Activated naive CD8-positive, alpha-beta T cell treated with anti-CD3 and anti-CD28 coated beads, Interleukin-2, amount 50 U/mL, for 24 hours (primary cell): Measurements from ENCODE around the gene MAP2K7.
"Not testable (repeated sequence)": the region's sequence is repeated elsewhere in the genome, so short reads cannot be mapped to it uniquely, and the experiment has no call there.

Source experiments
- ATAC-seq: fragments of 150-1000 bp; cut with Tn5 transposase; one replicate; pipeline ENCODE4 v1.10.0; 2021
- DNase-seq: peaks from one replicate; pipeline ENCODE4 v3.0.0; 2021
- H3K27ac Mint-ChIP-seq: one replicate; pipeline ENCODE4 v1.8.0; 2021; ENCODE audit warnings: mild to moderate bottlenecking, mixed read lengths
- H3K27me3 Mint-ChIP-seq: one replicate; pipeline ENCODE4 v1.8.0; 2021; ENCODE audit warnings: mixed read lengths
- H3K36me3 Mint-ChIP-seq: one replicate; pipeline ENCODE4 v1.8.0; 2021; ENCODE audit warnings: low read depth, mixed read lengths
- H3K4me1 Mint-ChIP-seq: one replicate; pipeline ENCODE4 v1.8.0; 2021; ENCODE audit warnings: mixed read lengths
- H3K4me3 Mint-ChIP-seq: one replicate; pipeline ENCODE4 v1.8.0; 2021; ENCODE audit warnings: mild to moderate bottlenecking, moderate library complexity, mixed read lengths
- H3K9me3 Mint-ChIP-seq: one replicate; pipeline ENCODE4 v1.8.0; 2021; ENCODE audit warnings: mixed read lengths

MAP2K7 gene

DNA sequence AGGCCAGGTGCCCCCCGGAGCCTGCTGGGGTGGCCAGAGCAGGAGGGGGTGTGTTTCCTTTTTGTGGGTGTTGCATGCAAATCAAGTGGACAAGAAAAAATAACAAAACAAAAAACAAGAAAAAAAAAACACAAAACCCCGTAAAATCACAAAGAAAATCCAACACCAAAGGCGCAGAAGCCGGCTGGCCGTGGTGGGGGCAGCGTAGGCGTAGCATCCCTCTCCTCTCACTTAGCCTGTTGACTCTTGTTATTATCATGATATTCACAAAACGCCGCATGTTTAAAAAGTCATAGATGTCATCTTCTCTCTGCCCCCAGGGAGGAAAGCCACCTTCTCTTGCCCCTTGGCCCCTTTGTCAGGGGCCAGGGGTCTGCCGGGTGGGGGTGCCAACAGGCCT lies 10.0 kb downstream of the MAP2K7 start:
- H3K36me3 Mint-ChIP-seq: peaks cover 10% of the 10 kb centered on the region
- ATAC-seq: no peak
- no peak overlapping the region for H3K4me3 Mint-ChIP-seq
- H3K27me3 Mint-ChIP-seq: peaks cover 24% of the 10 kb centered on the region
- peaks cover 16% of the 10 kb centered on the region for H3K4me1 Mint-ChIP-seq
- DNase-seq: no peak
- no peaks in the 10 kb centered on the region for H3K9me3 Mint-ChIP-seq
- H3K27ac Mint-ChIP-seq: no peak overlapping the region

GRCh38 chr19:7914099-7914498 lies 10.4 kb downstream of the MAP2K7 start:
- Mint-ChIP-seq H3K4me1 (peaks cover 16% of the 10 kb centered on the region), H3K36me3 (peaks cover 10% of the 10 kb centered on the region), H3K9me3 (no peaks in the 10 kb centered on the region), H3K4me3 (no peak overlapping the region), H3K27me3 (peaks cover 26% of the 10 kb centered on the region), H3K27ac (no peak overlapping the region)
- DNase-seq (no peak), ATAC-seq (no peak)

DNA sequence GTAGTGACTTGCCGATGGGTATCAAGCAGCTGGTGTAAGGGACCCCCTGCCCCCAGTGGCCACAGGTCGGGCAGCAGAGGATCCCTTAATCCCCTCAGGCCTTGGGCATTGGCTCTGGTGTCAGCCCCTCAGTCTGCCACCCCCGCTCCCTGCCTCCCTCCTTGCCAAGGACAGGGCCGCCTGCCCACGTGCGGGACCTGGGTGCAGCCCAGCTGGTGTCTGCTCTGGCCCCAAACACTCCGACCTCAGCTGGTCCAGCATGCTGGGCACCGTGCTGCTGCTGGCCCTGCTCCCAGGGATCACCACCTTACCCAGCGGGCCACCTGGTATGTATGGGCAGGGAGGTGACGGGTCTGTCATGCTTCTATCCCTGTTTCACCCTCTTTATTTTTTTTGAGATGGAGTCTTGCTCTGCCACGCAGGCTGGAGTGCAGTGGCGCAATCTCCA lies 10.9 kb downstream of the MAP2K7 start, which contains the start of gene TGFBR3L:
Gene TGFBR3L, plus strand, starts transcription at position 233 of the 448 bp plus-strand sequence.
- Mint-ChIP-seq H3K27ac (no peak within 1 kb of the TSS), H3K4me1 (peaks cover 18% of the 10 kb centered on the region), H3K36me3 (peaks cover 10% of the 10 kb centered on the region), H3K27me3 (peaks cover 29% of the 10 kb centered on the region), H3K4me3 (peak within 1 kb of the TSS; percentile 61), H3K9me3 (no peaks in the 10 kb centered on the region)
- DNase-seq: no peak
- ATAC-seq: no peak

GRCh38 chr19:7915250-7916102 lies 11.8 kb downstream of the MAP2K7 start:
- H3K27me3 Mint-ChIP-seq: peaks cover 34% of the 10 kb centered on the region
- ATAC-seq: no peak
- H3K27ac Mint-ChIP-seq: no peak overlapping the region
- no peaks in the 10 kb centered on the region for H3K9me3 Mint-ChIP-seq
- H3K36me3 Mint-ChIP-seq: peaks cover 10% of the 10 kb centered on the region
- no peak for DNase-seq
- H3K4me1 Mint-ChIP-seq: peaks cover 23% of the 10 kb centered on the region
- peak overlapping the region; percentile 61 for H3K4me3 Mint-ChIP-seq

DNA sequence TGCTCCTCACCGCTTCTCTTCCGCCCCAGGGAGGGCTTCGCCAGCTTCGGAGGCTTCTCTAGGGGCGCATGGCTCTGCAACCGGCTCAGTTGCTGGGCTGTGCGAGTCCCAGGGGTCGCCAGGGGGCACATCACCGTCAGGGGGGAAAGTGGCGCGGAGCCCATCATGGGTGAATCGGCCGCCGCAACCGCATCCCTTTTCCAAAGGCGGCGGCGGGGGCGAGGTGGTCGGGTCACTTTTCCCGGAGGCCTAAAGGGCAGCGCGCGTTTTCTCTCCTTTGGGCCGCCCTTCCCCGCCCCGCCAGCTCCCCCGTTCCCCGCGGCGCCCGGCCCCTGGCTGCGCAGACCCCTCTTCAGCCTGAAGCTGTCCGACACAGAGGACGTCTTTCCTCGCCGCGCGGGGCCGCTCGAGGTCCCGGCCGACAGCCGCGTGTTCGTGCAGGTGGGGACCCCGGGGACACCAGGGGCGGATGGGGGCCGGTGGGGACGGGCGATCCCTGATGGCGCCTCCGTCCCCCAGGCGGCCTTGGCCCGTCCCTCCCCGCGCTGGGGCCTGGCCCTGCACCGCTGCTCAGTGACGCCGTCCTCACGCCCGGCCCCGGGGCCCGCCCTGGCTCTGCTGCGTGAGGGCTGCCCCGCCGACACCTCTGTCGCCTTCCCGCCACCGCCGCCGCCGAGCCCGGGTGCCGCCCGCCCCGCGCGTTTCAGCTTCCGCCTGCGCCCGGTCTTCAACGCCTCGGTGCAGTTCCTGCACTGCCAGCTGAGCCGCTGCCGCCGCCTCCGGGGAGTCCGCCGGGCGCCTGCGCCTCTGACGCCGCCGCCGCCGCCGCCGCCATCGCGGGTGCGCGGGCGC lies 12.7 kb downstream of the MAP2K7 start:
- peaks cover 6% of the 10 kb centered on the region for H3K36me3 Mint-ChIP-seq
- H3K4me3 Mint-ChIP-seq: peak overlapping the region; percentile 70
- peak; percentile 71 for DNase-seq
- no peak overlapping the region for H3K27ac Mint-ChIP-seq
- ATAC-seq: peak; percentile 6
- H3K9me3 Mint-ChIP-seq: no peaks in the 10 kb centered on the region
- H3K27me3 Mint-ChIP-seq: peaks cover 34% of the 10 kb centered on the region
- H3K4me1 Mint-ChIP-seq: peaks cover 27% of the 10 kb centered on the region

- Mint-ChIP-seq H3K4me3 (peak overlapping the region; percentile 70), H3K27ac (peak overlapping the region; percentile 39), H3K36me3 (peaks cover 5% of the 10 kb centered on the region), H3K4me1 (peaks cover 27% of the 10 kb centered on the region), H3K9me3 (no peaks in the 10 kb centered on the region), H3K27me3 (peaks cover 34% of the 10 kb centered on the region)
- DNase-seq (no peak), ATAC-seq (no peak)
Observed at GRCh38 chr19:7916955-7917266, 13.2 kb downstream of the MAP2K7 start.

GRCh38 chr19:7917267-7918061 lies 13.8 kb downstream of the MAP2K7 start:
- no peak overlapping the region for H3K27ac Mint-ChIP-seq
- H3K27me3 Mint-ChIP-seq: peaks cover 34% of the 10 kb centered on the region
- ATAC-seq (peak; percentile 35), DNase-seq (peak; percentile 66)
- H3K9me3 Mint-ChIP-seq: no peaks in the 10 kb centered on the region
- peaks cover 3% of the 10 kb centered on the region for H3K36me3 Mint-ChIP-seq
- H3K4me1 Mint-ChIP-seq: peaks cover 30% of the 10 kb centered on the region
- peak overlapping the region; percentile 70 for H3K4me3 Mint-ChIP-seq

- DNase-seq, H3K27ac Mint-ChIP-seq, ATAC-seq, H3K36me3 Mint-ChIP-seq, H3K9me3 Mint-ChIP-seq: not testable (repeated sequence)
- peaks cover 30% of the 10 kb centered on the region for H3K4me1 Mint-ChIP-seq
- H3K27me3 Mint-ChIP-seq: peaks cover 34% of the 10 kb centered on the region
- H3K4me3 Mint-ChIP-seq: peak overlapping the region; percentile 43
Observed at GRCh38 chr19:7918062-7918614, 14.5 kb downstream of the MAP2K7 start.

- Mint-ChIP-seq H3K36me3 (no peaks in the 10 kb centered on the region), H3K27me3 (peaks cover 34% of the 10 kb centered on the region), H3K4me1 (peaks cover 30% of the 10 kb centered on the region), H3K9me3 (no peaks in the 10 kb centered on the region), H3K27ac (no peak overlapping the region), H3K4me3 (no peak overlapping the region)
- DNase-seq (no peak), ATAC-seq (no peak)
Observed at GRCh38 chr19:7918615-7919421, 15.1 kb downstream of the MAP2K7 start.

- Mint-ChIP-seq H3K9me3 (no peaks in the 10 kb centered on the region), H3K27me3 (peaks cover 31% of the 10 kb centered on the region), H3K4me1 (peaks cover 33% of the 10 kb centered on the region), H3K36me3 (no peaks in the 10 kb centered on the region), H3K4me3 (peak within 1 kb of the TSS; percentile 79), H3K27ac (peak within 1 kb of the TSS; percentile 87)
- DNase-seq (peak; percentile 97), ATAC-seq (peak; percentile 58)
Observed at GRCh38 chr19:7919610-7920518, 16.2 kb downstream of the MAP2K7 start, which contains the start of gene SNAPC2. TSS of gene SNAPC2 (plus strand) at chr19:7920338. CDS start at chr19:7920367, 29 bp downstream.

DNA sequence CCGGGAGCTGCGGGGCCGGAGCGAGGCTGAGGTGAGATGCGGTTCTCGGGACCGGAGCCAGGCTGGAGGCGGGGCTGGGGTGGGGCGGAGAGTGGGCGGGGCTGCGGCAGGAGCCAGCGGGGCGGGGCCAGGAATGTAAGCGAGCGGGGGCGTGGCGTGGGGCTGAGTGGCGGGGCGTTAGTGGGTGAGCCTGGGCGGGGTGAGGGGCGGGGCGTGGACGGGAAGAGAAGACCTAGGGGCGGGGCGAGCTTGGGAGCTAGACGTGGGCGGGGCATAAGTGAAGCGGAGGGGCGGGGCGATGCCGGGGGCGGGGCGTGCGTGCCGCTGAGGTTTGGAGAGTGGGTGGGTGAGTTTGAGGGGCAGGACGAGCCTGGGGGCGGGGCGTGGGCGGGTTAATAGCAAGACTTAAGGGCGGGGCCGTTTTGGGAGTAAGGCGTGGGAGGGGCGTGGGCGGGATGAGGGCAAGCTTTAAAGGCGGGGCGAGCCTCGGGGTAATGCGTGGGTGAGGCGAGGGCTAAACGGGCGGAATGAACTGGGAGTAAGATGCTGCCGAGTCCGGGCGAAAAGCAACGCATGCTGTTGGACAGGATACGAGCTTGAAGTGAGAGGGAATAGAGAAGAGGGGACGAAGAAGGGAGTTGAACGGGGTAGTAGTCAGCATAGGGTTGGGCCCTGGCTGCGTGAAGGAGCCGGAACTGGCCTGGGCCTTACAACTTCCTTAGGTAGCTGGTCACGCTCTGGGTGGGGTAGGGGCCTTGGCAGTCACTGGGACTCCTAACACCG lies 17.0 kb downstream of the MAP2K7 start:
- Mint-ChIP-seq H3K36me3 (no peaks in the 10 kb centered on the region), H3K4me3 (peak overlapping the region; percentile 79), H3K27ac (peak overlapping the region; percentile 87), H3K9me3 (no peaks in the 10 kb centered on the region), H3K27me3 (peaks cover 24% of the 10 kb centered on the region), H3K4me1 (peaks cover 30% of the 10 kb centered on the region)
- ATAC-seq (peak; percentile 33), DNase-seq (peak; percentile 99)
